ENCODE results near the gene GDPD5.

DNA sequence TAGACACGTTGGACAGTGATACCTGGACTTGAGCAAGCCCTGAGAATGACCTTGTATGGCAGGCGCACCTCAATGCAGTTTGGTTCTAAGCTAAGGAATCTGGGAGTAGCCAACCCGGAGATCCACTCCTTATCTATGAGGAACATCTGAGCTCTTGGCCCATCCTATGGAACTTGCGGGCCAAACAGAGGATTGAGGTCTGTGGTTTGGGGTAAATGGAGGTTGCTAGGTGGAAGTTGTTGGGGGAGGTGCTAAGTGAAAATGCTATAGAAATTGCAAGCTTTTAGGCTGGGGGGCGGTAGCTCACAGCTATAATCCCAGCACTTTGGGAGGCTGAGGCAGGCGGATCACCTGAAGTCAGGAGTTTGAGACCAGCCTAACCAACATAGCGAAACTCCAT lies 8.9 kb downstream of the GDPD5 start:
- no peak for TF ChIP-seq TEAD1 (CRISPR knock-in tag; IDR thresholded peaks at IDR 0.05)
- TF ChIP-seq CTCF (IDR thresholded peaks at IDR 0.05) = no peak
- TF ChIP-seq ZNF423 (CRISPR knock-in tag; IDR thresholded peaks at IDR 0.05) = no peak
- TF ChIP-seq ATF3 (CRISPR knock-in tag; conservative IDR thresholded peaks at IDR 0.05) = no peak
